OCI-LY7 (cell line): ENCODE data around the gene TMF1. TPM values are rescaled to one million over a fixed set of nuclear protein-coding genes. Genes with fewer than 3 reads are reported as not detected.

Source experiments
- BruUV-seq: library from RNA; stranded (reverse); fragments of 400-500 nt; replicated peaks from 2 replicates; lab custom pipeline; 2021; lab: Mats Ljungman, UMichigan
- CTCF ChIA-PET: fragments of 300-600 bp; sonication (Branson Sonifier 250); formaldehyde crosslinking; loops from one replicate; lab custom pipeline; 2022; ENCODE audit warnings: antibody characterized with exemption; ENCODE audit not compliant: unreplicated experiment; lab: Charles Lee
- POLR2A ChIA-PET: fragments of 300-600 bp; sonication (Branson Sonifier 250); formaldehyde crosslinking; loops from one replicate; lab custom pipeline; 2022; ENCODE audit warnings: antibody characterized with exemption; lab: Charles Lee
- DNase-seq: peaks from one replicate; pipeline ENCODE4 v3.0.0-alpha.2; 2015; ENCODE audit warnings: low spot score
- H2AFZ ChIP-seq: fragments of 200-600 bp; sonication (generic), shearing (Covaris generic); 2 replicates; pipeline ENCODE4 v1.6.1; 2014; ENCODE audit warnings: mild to moderate bottlenecking, antibody characterized with exemption, low read length, moderate library complexity
- H3K27ac ChIP-seq: fragments of 200-600 bp; sonication (generic); 2 replicates; pipeline ENCODE4 v1.5.1; 2014; ENCODE audit warnings: mixed run types, low read depth, mild to moderate bottlenecking, moderate library complexity, low read length, inconsistent platforms; ENCODE audit not compliant: poor library complexity, severe bottlenecking
- H3K36me3 ChIP-seq: fragments of 200-600 bp; sonication (generic); 2 replicates; pipeline ENCODE4 v1.6.1; 2014; ENCODE audit warnings: mild to moderate bottlenecking, antibody characterized with exemption, low read length, moderate library complexity, mixed read lengths; ENCODE audit not compliant: insufficient read depth
- H3K4me1 ChIP-seq: fragments of 200-600 bp; sonication (generic); 2 replicates; pipeline ENCODE4 v1.5.1; 2014; ENCODE audit warnings: mild to moderate bottlenecking, low read length; ENCODE audit not compliant: insufficient read depth, poor library complexity, severe bottlenecking
- H3K4me2 ChIP-seq: fragments of 200-600 bp; sonication (generic); 2 replicates; pipeline ENCODE4 v1.6.1; 2014; ENCODE audit warnings: mild to moderate bottlenecking, low read length
- H3K4me3 ChIP-seq: fragments of 200-600 bp; sonication (generic); 2 replicates; pipeline ENCODE4 v1.5.1; 2014; ENCODE audit warnings: mild to moderate bottlenecking, low read depth, low read length; ENCODE audit not compliant: poor library complexity, severe bottlenecking
- H3K79me2 ChIP-seq: fragments of 200-600 bp; sonication (generic); 2 replicates; pipeline ENCODE4 v1.6.1; 2016; ENCODE audit warnings: low read depth, mild to moderate bottlenecking, low read length, moderate library complexity, mixed read lengths; ENCODE audit not compliant: insufficient read depth
- H3K9me2 ChIP-seq: fragments of 200-600 bp; sonication (generic); 2 replicates; pipeline ENCODE4 v1.6.1; 2016; ENCODE audit warnings: mild to moderate bottlenecking, low read length, mixed read lengths; ENCODE audit not compliant: insufficient read depth
- H3K9me3 ChIP-seq: fragments of 200-600 bp; sonication (generic); 2 replicates; pipeline ENCODE4 v1.6.1; 2014; ENCODE audit warnings: mild to moderate bottlenecking, mixed run types, low read length, mixed read lengths
- H4K20me1 ChIP-seq: fragments of 200-600 bp; sonication (generic); 2 replicates; pipeline ENCODE4 v1.6.1; 2014; ENCODE audit warnings: mild to moderate bottlenecking, antibody characterized with exemption, low read length, moderate library complexity, mixed read lengths; ENCODE audit not compliant: insufficient read depth
- CTCF ChIP-seq: fragments of 200-600 bp; sonication (generic); conservative IDR thresholded peaks from 2 replicates; pipeline ENCODE4 v1.5.1; 2014; ENCODE audit warnings: mild to moderate bottlenecking, antibody characterized with exemption, low read length, moderate library complexity, mixed read lengths
- EZH2phosphoT487 ChIP-seq: fragments of 200-600 bp; sonication (generic); IDR thresholded peaks from 2 replicates; pipeline ENCODE4 v1.6.1; 2018; ENCODE audit warnings: low read depth, borderline replicate concordance, mild to moderate bottlenecking, mixed run types, antibody characterized with exemption, low read length, moderate library complexity, mixed read lengths
- intact Hi-C: fragments of 100-400 bp; cut with micrococcal nuclease; formaldehyde crosslinking; loops from one replicate; pipeline ENCODE4 v1.10.0; 2022; ENCODE audit not compliant: unreplicated experiment
- total RNA-seq, 2 experiments: library from RNA; depleted of rRNA in 1 of 2; stranded (reverse); fragments of >200 nt in 1 of 2; shearing (Covaris generic) in 1 of 2; gene quantifications; 2 replicates each; pipeline ENCODE4 v1.2.3, GENCODE V29; 2014 to 2022

Gene TMF1
- total RNA-seq, 2 experiments from 2014 or later, result 20.8 to 29.4 TPM

DNA sequence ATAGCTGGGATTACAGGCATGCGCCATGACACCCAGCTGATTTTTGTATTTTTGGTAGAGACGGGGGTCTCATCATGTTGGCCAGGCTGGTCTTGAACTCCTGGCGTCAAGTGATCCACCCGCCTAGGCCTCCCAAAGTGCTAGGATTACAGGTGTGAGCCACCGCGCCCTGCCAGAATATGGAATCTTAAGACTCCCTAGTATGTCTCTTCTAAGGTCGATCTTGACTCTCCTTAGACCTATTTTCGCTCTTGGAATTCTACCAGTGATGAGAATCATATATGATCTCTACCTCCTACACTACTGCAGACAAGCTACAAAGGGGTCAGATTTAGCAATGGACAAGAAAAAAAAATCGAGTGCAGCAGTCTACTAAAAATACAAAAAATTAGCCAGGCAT, 19.4 kb downstream of the TMF1 start:
- POLR2A ChIA-PET, result interaction anchor here (0.7 to 1.3 kb wide), 2 partner anchors 17 to 31 kb away, joined by 3 to 4 read pairs; no protein-coding TSS in a partner anchor
- peaks cover 93% of the 10 kb centered on the region for H3K36me3 ChIP-seq

GRCh38 chr3:69032142-69032541, 20.0 kb downstream of the TMF1 start:
- TF ChIP-seq CTCF (no peak), EZH2phosphoT487 (no peak)
- Histone ChIP-seq H3K9me2 (no peaks in the 10 kb centered on the region), H3K79me2 (no peaks in the 10 kb centered on the region), H3K9me3 (no peaks in the 10 kb centered on the region), H3K4me2 (no peak overlapping the region), H3K36me3 (peaks cover 96% of the 10 kb centered on the region), H2AFZ (no peak overlapping the region), H3K4me3 (no peak overlapping the region), H4K20me1 (no peaks in the 10 kb centered on the region), H3K27ac (no peak overlapping the region), H3K4me1 (no peaks in the 10 kb centered on the region)
- POLR2A ChIA-PET, result interaction anchor here (1.3 kb wide), 1 partner anchor 32 kb away, joined by 4 read pairs; no protein-coding TSS in a partner anchor
- BruUV-seq, result no TSS peak
- intact Hi-C loops, result no loop called here
- DNase-seq, result no peak
- CTCF ChIA-PET, result no interaction called here

More for the DNA sequence above, 19.4 kb downstream of the TMF1 start:
- no peak overlapping the region for H3K4me3 ChIP-seq
- DNase-seq, result no peak
- H3K79me2 ChIP-seq, result no peaks in the 10 kb centered on the region
- no peak overlapping the region for H3K27ac ChIP-seq
- no peak overlapping the region for H2AFZ ChIP-seq
- no peak overlapping the region for H3K4me2 ChIP-seq
- TF ChIP-seq EZH2phosphoT487, result no peak
- TF ChIP-seq CTCF, result no peak
- BruUV-seq, result no TSS peak
- H4K20me1 ChIP-seq, result no peaks in the 10 kb centered on the region
- no peaks in the 10 kb centered on the region for H3K9me3 ChIP-seq
- CTCF ChIA-PET, result no interaction called here
- no peaks in the 10 kb centered on the region for H3K9me2 ChIP-seq
- intact Hi-C loops, result no loop called here
- H3K4me1 ChIP-seq, result no peaks in the 10 kb centered on the region

DNA sequence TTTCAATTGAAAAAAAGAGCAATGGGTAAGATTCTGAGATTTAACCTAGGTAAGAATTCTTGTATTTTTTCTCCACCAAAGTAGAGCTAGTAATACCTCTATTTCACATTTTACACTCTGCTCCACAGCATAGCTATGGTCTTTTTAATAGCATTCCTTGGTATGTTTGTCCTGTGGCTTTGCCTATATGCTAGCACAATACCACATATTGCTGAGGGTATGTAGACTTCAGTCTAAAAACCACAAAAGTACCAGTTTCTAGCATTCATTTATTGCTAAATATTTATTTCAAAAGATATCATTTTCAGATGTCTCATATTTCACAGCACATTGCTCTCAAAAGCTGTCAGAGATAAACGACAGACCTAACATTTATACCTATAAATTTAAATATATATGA, 20.5 kb downstream of the TMF1 start:
- POLR2A ChIA-PET, result interaction anchor here (0.6 to 1.3 kb wide), 2 partner anchors 32 to 920 kb away, joined by 3 to 4 read pairs; no protein-coding TSS in a partner anchor
- no peak for TF ChIP-seq EZH2phosphoT487
- TF ChIP-seq CTCF, result no peak
- CTCF ChIA-PET, result no interaction called here
- Histone ChIP-seq H3K9me2 (no peaks in the 10 kb centered on the region), H4K20me1 (no peaks in the 10 kb centered on the region), H2AFZ (no peak overlapping the region), H3K27ac (no peak overlapping the region), H3K4me1 (no peaks in the 10 kb centered on the region), H3K36me3 (peaks cover 94% of the 10 kb centered on the region), H3K4me2 (no peak overlapping the region), H3K4me3 (no peak overlapping the region), H3K79me2 (no peaks in the 10 kb centered on the region), H3K9me3 (no peaks in the 10 kb centered on the region)
- DNase-seq, result no peak
- no TSS peak for BruUV-seq
- intact Hi-C loops, result no loop called here
